ENCODE measurements around the gene CCDC61. TPM values are rescaled to one million over a fixed set of nuclear protein-coding genes. Genes with fewer than 3 reads are reported as not detected.

CCDC61 gene
- total RNA-seq, 3 donors from 2014 or later (not counting 1 experiment from before 2014, with no cell fraction given) = 10.6 to 16.9 (median 14.6) TPM

DNA sequence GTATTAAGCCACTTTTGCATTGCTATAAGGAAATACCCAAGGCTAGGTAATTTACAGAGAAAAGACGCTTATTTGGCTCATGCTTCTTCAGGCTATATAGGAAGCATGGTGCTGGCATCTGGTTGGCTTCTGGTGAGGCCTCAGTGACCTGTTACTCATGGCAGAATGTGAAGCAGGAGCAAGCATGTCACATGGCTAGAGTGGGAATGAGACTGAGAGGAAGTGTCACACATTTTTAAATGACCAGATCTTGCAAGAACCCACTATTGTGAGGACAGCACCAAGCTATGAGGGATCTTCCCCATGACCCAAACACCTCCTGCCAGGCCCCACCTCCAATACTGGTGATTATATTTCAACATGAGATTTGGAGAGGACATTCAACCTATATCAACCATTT is 71.2 kb downstream of the CCDC61 start:
- H3K27ac Mint-ChIP-seq = no peak overlapping the region
- 65% methylated on average over 1 of the region's 1 CpG for WGBS (ENCODE audit: insufficient coverage)
- no peak overlapping the region for H3K27ac ChIP-seq (ENCODE audit: low read length)
- H3K27me3 Mint-ChIP-seq (ENCODE audit: low read depth in 2 of 2) = peaks cover 51 to 91% of the 10 kb centered on the region in 2 donors
- H3K4me3 Mint-ChIP-seq = no peak overlapping the region
- H3K36me3 ChIP-seq (ENCODE audit: control insufficient read depth, insufficient read depth, low read length) = no peaks in the 10 kb centered on the region
- ATAC-seq (no peak), DNase-seq (no peak)
- TF ChIP-seq, protein P1, sequence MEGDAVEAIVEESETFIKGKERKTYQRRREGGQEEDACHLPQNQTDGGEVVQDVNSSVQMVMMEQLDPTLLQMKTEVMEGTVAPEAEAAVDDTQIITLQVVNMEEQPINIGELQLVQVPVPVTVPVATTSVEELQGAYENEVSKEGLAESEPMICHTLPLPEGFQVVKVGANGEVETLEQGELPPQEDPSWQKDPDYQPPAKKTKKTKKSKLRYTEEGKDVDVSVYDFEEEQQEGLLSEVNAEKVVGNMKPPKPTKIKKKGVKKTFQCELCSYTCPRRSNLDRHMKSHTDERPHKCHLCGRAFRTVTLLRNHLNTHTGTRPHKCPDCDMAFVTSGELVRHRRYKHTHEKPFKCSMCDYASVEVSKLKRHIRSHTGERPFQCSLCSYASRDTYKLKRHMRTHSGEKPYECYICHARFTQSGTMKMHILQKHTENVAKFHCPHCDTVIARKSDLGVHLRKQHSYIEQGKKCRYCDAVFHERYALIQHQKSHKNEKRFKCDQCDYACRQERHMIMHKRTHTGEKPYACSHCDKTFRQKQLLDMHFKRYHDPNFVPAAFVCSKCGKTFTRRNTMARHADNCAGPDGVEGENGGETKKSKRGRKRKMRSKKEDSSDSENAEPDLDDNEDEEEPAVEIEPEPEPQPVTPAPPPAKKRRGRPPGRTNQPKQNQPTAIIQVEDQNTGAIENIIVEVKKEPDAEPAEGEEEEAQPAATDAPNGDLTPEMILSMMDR (IDR thresholded peaks at IDR 0.05) = no peak
- peaks cover 6% of the 10 kb centered on the region for H3K27me3 ChIP-seq (ENCODE audit: control insufficient read depth, insufficient read depth, low read length)
- H3K36me3 Mint-ChIP-seq = no peaks in the 10 kb centered on the region
- H3K4me1 ChIP-seq (ENCODE audit: control insufficient read depth, insufficient read depth, low read length) = no peaks in the 10 kb centered on the region
- H3K4me3 ChIP-seq (ENCODE audit: low read length) = no peak overlapping the region
- no peaks in the 10 kb centered on the region for H3K9me3 Mint-ChIP-seq
- intact Hi-C loops (cut with micrococcal nuclease) = no loop called here
- H3K4me1 Mint-ChIP-seq = no peaks in the 10 kb centered on the region
- H3K9me3 ChIP-seq (ENCODE audit: control insufficient read depth, insufficient read depth, low read length) = no peaks in the 10 kb centered on the region

DNA sequence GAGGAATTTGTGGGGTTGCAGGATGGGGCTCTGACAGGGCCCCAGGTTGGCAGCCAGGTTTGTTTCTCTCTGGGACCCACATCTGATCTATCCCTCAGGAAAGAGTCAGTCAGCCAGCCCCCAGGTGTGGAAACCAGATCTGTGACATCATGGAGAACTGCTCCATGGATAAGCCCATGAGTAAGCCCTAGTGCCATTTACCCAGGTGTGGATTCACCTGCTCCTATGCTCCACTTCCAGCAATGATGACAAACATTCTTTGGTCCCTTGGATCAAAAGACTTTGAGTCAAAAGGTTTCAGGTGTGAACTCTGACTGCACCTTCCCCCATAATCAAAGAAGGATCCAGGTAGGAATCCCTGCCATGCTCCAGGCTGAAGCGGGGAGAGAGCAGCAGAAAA is 72.4 kb downstream of the CCDC61 start:
- no peak for DNase-seq
- no peaks in the 10 kb centered on the region for H3K9me3 ChIP-seq (ENCODE audit: control insufficient read depth, insufficient read depth, low read length)
- peaks cover 50 to 91% of the 10 kb centered on the region in 2 donors for H3K27me3 Mint-ChIP-seq (ENCODE audit: low read depth in 2 of 2)

More for the DNA sequence above, 72.4 kb downstream of the CCDC61 start:
- intact Hi-C loops (cut with micrococcal nuclease) = no loop called here
- TF ChIP-seq, protein P1 (IDR thresholded peaks at IDR 0.05) = no peak
- H3K4me3 Mint-ChIP-seq = no peak overlapping the region
- Histone ChIP-seq H3K27ac (ENCODE audit: low read length) (no peak overlapping the region), H3K36me3 (ENCODE audit: control insufficient read depth, insufficient read depth, low read length) (no peaks in the 10 kb centered on the region), H3K27me3 (ENCODE audit: control insufficient read depth, insufficient read depth, low read length) (peaks cover 4% of the 10 kb centered on the region), H3K4me3 (ENCODE audit: low read length) (no peak overlapping the region), H3K4me1 (ENCODE audit: control insufficient read depth, insufficient read depth, low read length) (no peaks in the 10 kb centered on the region)
- no peaks in the 10 kb centered on the region for H3K9me3 Mint-ChIP-seq
- no peak overlapping the region for H3K27ac Mint-ChIP-seq
- WGBS (ENCODE audit: insufficient coverage) = 74% methylated on average over 1 of the region's 1 CpG
- no peak for ATAC-seq
- H3K4me1 Mint-ChIP-seq = no peaks in the 10 kb centered on the region
- H3K36me3 Mint-ChIP-seq = no peaks in the 10 kb centered on the region

Other genes starting within 250 kb of the CCDC61 start
- 1 to 10 TPM; 2.1 to 3.3 (median 3.1) TPM for gene SIX5, start 226.2 kb upstream of the CCDC61 start, total RNA-seq
- 10 to 100 TPM; 48.1 to 67.5 (median 49.8) TPM for gene DMPK, start 213.0 kb upstream of the CCDC61 start, total RNA-seq
- 10 to 100 TPM; 66.2 to 82.1 (median 66.3) TPM for gene DMWD, start 202.6 kb upstream of the CCDC61 start, total RNA-seq
- under 1 TPM; 0.18 to 0.63 (median 0.31) TPM for gene RSPH6A, start 180.2 kb upstream of the CCDC61 start, total RNA-seq
- gene SYMPK, start 132.3 kb upstream of the CCDC61 start, total RNA-seq = 10 to 100 TPM; 86.4 to 94.8 (median 86.7) TPM
- not detected for gene FOXA3, start 131.1 kb upstream of the CCDC61 start, total RNA-seq
- 10 to 100 TPM; 16.1 to 20.3 (median 19.6) TPM for gene IRF2BP1, start 109.3 kb upstream of the CCDC61 start, total RNA-seq
- 1 to 10 TPM; 7.0 to 8.4 (median 7.2) TPM for gene MYPOP, start 92.9 kb upstream of the CCDC61 start, total RNA-seq
- not detected for gene NANOS2, start 80.7 kb upstream of the CCDC61 start, total RNA-seq
- not detected for gene NOVA2, start 21.6 kb upstream of the CCDC61 start, total RNA-seq
- under 1 TPM in 1 of 3 donors, not detected in 2; 0.55 TPM for gene PGLYRP1, start 27.6 kb downstream of the CCDC61 start, total RNA-seq
- gene IGFL4, start 45.5 kb downstream of the CCDC61 start, total RNA-seq = not detected
- gene IGFL3, start 129.2 kb downstream of the CCDC61 start, total RNA-seq = not detected
- gene IGFL2, start 152.8 kb downstream of the CCDC61 start, total RNA-seq = not detected
- gene IGFL1, start 234.3 kb downstream of the CCDC61 start, total RNA-seq = not detected

All from natural killer cell (primary cell).